Stimulated activated CD8-positive, alpha-beta memory T cell treated with anti-CD3 and anti-CD28 coated beads, Interleukin-15, amount 100 ng/mL, for 1 hour (primary cell): ENCODE data around the gene ESRRB.

ENCODE experiments used
- DNase-seq: peaks from one replicate; pipeline ENCODE4 v3.0.0-alpha.2; 2020; ENCODE audit warnings: low read depth

ESRRB gene

GRCh38 chr14:76541594-76542219 lies 165.8 kb downstream of the ESRRB start:
- no peak for DNase-seq

GRCh38 chr14:76546426-76547221 lies 170.7 kb downstream of the ESRRB start:
- no peak for DNase-seq

- no peak for DNase-seq
Observed at GRCh38 chr14:76547831-76548230, 171.9 kb downstream of the ESRRB start.

- DNase-seq: no peak
Observed at GRCh38 chr14:76550534-76550933, 174.6 kb downstream of the ESRRB start.

GRCh38 chr14:76551116-76551515 lies 175.2 kb downstream of the ESRRB start:
- no peak for DNase-seq
